ENCODE results near the gene PKP2. TPM values are rescaled to one million over a fixed set of nuclear protein-coding genes. Genes with fewer than 3 reads are reported as not detected.

PKP2 gene
- total and polyA plus RNA-seq, 2 of the 4 experiments (the other 2 are of a cell fraction): 0.10 to 0.18 TPM

DNA sequence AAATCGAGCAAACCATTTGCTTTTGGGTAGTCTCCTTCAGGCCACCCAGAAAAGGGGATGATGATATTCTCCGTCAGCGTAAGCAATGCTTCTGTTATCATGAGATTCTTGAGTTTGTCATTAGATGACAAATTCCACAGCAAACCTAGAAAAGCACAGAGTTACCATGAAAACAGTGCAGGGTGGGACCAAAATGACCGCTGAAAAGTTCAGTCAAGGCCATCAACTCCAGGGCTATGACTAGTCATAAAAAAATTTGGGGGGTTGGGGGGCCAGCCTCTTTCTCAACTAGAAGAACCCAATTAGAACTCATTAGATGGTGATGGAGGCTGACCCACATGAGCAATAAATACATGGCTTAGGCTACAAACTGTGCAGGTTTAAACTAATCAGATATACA is 55.5 kb downstream of the PKP2 start:
- dilution Hi-C loops (cut with HindIII; ENCODE audit: low sequenced_read_pairs, unreplicated experiment): no loop called here

More for the DNA sequence above, 55.5 kb downstream of the PKP2 start:
- Histone ChIP-seq H4K8ac (ENCODE audit: low read depth in 2 of 2, low read length in 2 of 2) (no peak overlapping the region), H3K4ac (ENCODE audit: low read depth, low read length) (no peak overlapping the region), H4K20me1 (ENCODE audit: insufficient read depth, low read length) (no peaks in the 10 kb centered on the region), H2BK5ac (ENCODE audit: low read depth, low read length, poor library complexity, severe bottlenecking) (no peak overlapping the region), H4K91ac (ENCODE audit: insufficient read depth, low read depth, low read length) (no peak overlapping the region), H3K23ac (ENCODE audit: low read depth, low read length) (no peak overlapping the region), H3K27me3 (ENCODE audit: control insufficient read depth, insufficient read depth, low read length) (no peaks in the 10 kb centered on the region), H3K4me1 (ENCODE audit: control insufficient read depth, insufficient read depth, low read length) (no peaks in the 10 kb centered on the region), H4K5ac (ENCODE audit: low read depth, low read length) (no peak overlapping the region), H2AK5ac (ENCODE audit: low read depth, low read length) (no peak overlapping the region), H2BK120ac (ENCODE audit: low read depth, low read length) (no peak overlapping the region), H2AK9ac (replicated peaks; ENCODE audit: low read depth, low read length, poor library complexity) (no peak overlapping the region), H3K9me3 (ENCODE audit: control insufficient read depth, insufficient read depth, low read length) (0 out of 2 replicates have a peak, but pooled peaks cover 1% of the 10 kb centered on the region), H2BK20ac (ENCODE audit: low read depth, low read length) (no peak overlapping the region), H2AFZ (replicated peaks; ENCODE audit: low read length, poor library complexity) (no peak overlapping the region), H3K14ac (replicated peaks; ENCODE audit: low read depth, low read length) (no peak overlapping the region), H3K4me2 (ENCODE audit: low read depth, low read length) (no peak overlapping the region), H3K79me1 (ENCODE audit: low read depth in 1 of 2, low read length in 2 of 2) (no peaks in the 10 kb centered on the region), H3K4me3 (ENCODE audit: insufficient read depth, low read depth, low read length) (no peak overlapping the region), H3K9ac (ENCODE audit: low read depth, low read length) (no peak overlapping the region), H3K18ac (ENCODE audit: low read depth, low read length) (no peak overlapping the region), H3K27ac (ENCODE audit: insufficient read depth, low read length) (no peak overlapping the region), H2BK15ac (ENCODE audit: low read depth, low read length) (no peak overlapping the region), H3K36me3 (ENCODE audit: control insufficient read depth, insufficient read depth, low read length) (no peaks in the 10 kb centered on the region), H3K9me1 (ENCODE audit: insufficient read depth, low read length) (no peaks in the 10 kb centered on the region), H3K56ac (ENCODE audit: extremely low read depth, insufficient read depth, low read length) (no peak overlapping the region)
- DNase-seq (no peak), ATAC-seq (ENCODE audit: low read depth) (no peak)
- WGBS, 2 experiments (ENCODE audit: extremely low coverage in 2 of 2, insufficient read length in 1 of 2): no CpG with 5 or more reads among the region's 4 CpGs
- CTCF ChIA-PET: no interaction called here
- no TSS peak for BruUV-seq (replicated peaks)
- POLR2A ChIA-PET (ENCODE audit: unreplicated experiment): no interaction called here
- in situ Hi-C loops (cut with MboI; ENCODE audit: low sequenced_read_pairs): no loop called here
- intact Hi-C loops (cut with micrococcal nuclease): no loop called here
- TF ChIP-seq, protein P1, sequence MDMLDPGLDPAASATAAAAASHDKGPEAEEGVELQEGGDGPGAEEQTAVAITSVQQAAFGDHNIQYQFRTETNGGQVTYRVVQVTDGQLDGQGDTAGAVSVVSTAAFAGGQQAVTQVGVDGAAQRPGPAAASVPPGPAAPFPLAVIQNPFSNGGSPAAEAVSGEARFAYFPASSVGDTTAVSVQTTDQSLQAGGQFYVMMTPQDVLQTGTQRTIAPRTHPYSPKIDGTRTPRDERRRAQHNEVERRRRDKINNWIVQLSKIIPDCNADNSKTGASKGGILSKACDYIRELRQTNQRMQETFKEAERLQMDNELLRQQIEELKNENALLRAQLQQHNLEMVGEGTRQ (IDR thresholded peaks at IDR 0.05; ENCODE audit: low read depth, low read length): no peak
- TF ChIP-seq CEBPB (IDR thresholded peaks at IDR 0.05; ENCODE audit: low read depth, low read length): no peak
- no peak for TF ChIP-seq MAZ (IDR thresholded peaks at IDR 0.05; ENCODE audit: borderline replicate concordance, low read depth, low read length)
- no peak for TF ChIP-seq FOS (IDR thresholded peaks at IDR 0.05; ENCODE audit: low read depth, low read length)
- no peak for TF ChIP-seq ELK1 (IDR thresholded peaks at IDR 0.05; ENCODE audit: borderline replicate concordance, low read depth, low read length)
- TF ChIP-seq BHLHE40 (IDR thresholded peaks at IDR 0.05; ENCODE audit: low read depth, low read length): no peak
- TF ChIP-seq RFX5 (IDR thresholded peaks at IDR 0.05; ENCODE audit: low read depth, low read length): no peak
- TF ChIP-seq, protein P2, sequence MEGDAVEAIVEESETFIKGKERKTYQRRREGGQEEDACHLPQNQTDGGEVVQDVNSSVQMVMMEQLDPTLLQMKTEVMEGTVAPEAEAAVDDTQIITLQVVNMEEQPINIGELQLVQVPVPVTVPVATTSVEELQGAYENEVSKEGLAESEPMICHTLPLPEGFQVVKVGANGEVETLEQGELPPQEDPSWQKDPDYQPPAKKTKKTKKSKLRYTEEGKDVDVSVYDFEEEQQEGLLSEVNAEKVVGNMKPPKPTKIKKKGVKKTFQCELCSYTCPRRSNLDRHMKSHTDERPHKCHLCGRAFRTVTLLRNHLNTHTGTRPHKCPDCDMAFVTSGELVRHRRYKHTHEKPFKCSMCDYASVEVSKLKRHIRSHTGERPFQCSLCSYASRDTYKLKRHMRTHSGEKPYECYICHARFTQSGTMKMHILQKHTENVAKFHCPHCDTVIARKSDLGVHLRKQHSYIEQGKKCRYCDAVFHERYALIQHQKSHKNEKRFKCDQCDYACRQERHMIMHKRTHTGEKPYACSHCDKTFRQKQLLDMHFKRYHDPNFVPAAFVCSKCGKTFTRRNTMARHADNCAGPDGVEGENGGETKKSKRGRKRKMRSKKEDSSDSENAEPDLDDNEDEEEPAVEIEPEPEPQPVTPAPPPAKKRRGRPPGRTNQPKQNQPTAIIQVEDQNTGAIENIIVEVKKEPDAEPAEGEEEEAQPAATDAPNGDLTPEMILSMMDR (conservative IDR thresholded peaks at IDR 0.05; ENCODE audit: low read depth, low read length): no peak
